Inferior parietal cortex (tissue), 1 donor: Measurements from ENCODE around the gene BLCAP.
"Not testable (repeated sequence)": the region's sequence is repeated elsewhere in the genome, so short reads cannot be mapped to it uniquely, and the experiment has no call there.

Experiments used
- DNase-seq: peaks from one replicate; pipeline ENCODE4 v3.0.0-alpha.2; 2016; ENCODE audit errors: extremely low spot score

The BLCAP gene, protein sequence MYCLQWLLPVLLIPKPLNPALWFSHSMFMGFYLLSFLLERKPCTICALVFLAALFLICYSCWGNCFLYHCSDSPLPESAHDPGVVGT

GRCh38 chr20:37527638-37528445, at the start of gene BLCAP:
Gene BLCAP, minus strand, starts transcription at chr20:37527876. Its CDS starts 8,702 bp downstream, at chr20:37519174.
- peak; percentile 87 for DNase-seq

DNA sequence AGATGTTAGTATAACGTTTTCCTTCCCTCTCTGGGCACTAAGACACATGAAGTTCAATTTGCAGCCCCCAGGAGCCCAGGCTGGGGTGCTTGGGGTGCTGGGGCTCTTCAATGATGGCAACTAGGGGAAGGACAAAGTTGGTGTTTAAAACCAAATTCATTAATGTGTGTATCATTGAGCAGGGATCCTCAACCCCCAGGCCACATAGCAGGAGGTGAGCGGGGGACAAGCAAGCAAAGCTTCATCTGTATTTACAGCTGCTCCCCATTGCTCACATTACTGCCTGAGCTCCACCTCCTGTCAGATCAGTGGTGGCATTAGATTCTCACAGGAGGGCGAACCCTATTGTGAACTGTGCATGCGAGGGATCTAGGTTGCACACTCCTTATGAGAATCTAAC, 49.8 kb upstream of the BLCAP start:
- not testable (repeated sequence) for DNase-seq

DNA sequence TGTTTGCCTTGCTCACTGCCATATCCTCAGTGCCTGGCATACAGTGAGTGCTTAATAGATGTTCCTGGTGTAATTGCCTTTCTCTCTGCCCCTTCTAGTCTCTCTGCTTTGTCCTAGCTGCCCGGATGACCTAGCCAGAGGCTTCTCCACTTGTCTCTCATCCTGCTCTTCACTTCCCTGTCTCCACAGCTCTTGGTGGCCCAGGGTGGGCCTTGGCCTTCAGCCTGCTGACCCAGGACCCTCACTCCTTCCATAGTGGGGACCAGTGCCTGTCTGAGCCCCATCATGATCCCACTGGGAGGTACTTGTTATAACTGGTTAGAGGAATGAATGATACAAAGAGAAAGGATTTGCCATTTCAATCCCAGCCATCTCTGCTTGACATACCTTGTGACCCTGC, 49.2 kb upstream of the BLCAP start:
- DNase-seq: no peak

GRCh38 chr20:37575884-37576283, 48.2 kb upstream of the BLCAP start:
- DNase-seq: no peak

DNA sequence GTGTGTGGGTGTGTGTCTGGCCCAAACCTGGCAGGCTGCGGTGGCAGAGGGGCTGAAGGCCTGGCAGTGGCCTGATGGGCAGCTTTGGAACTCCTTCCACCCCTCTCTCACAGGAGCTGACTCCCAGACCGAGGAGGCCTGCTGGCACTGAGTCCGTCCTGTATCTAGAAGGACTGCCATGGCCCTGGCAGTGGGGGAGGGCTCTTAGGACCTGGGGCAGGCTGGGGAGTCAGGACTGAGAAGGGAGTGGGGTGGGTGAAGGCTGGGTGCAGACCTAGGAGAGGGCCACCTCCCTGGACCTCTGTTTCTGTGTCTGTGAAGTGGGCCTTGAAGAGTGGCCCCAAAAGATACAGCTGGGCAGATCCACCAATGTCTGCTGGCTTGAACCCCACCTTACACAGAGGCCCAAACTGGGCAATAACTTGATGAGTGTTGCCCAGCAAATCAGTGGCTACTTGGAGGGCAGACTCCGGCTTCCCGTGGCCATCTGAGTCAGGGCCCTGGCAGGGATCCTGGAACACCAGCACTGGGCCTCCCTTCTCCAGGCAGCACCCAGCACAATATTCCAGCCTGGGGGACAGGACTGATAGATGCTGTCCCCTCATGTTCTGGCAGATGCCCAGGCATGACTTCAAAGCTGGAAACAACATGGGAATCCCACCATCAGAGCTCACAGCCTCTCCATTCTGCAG, 46.7 kb upstream of the BLCAP start:
- no peak for DNase-seq

DNA sequence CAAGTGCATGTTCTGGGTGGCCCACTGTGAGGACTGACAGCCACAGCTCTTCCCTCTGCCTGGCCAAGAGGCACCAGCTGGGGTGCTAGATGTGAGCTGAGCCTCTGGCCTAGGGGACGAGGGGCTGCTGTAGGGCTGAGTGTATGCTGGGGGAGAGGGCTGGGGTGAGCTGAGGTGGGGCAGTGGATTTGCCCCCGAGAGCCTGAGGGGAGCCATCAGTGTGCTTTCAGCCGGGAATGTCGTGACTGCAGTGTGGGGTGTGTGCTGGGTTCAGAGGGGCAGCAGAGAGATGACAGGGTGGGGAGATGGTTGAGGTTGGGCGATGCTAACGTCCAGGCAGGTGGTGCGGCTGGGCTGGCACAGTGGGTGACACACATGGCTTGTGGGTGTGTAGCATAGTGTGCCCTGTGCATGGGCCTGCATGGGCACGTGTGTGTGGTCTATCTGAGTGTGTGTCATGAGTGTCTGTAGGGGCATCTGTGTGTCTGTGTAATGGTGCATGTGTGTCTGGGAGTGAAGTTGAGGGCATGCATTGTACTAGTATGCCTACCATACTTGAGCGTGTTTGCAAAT, 46.0 kb upstream of the BLCAP start:
- no peak for DNase-seq

- no peak for DNase-seq
These were observed 43.4 kb upstream of the BLCAP start for GRCh38 chr20:37571033-37571432.

DNA sequence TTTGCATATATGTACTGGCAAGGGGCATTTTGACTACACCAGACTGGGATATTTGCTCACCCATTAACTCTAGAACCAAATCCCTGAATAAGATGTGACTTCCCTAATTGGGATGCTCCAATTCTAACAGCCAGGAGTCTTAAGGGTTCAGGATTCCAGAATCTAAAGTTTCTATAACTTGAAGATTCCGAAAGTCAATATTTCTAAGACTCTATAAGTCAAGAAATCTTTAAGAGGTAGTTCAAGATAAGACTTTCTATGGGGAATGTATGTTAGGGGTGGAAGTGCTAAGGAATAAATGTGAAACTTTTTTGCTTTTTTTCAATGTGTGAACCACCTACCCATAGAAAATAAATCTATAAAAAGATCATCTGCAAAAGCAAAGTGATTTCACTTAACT, 42.7 kb upstream of the BLCAP start:
- no peak for DNase-seq

GRCh38 chr20:37567671-37568588, 40.3 kb upstream of the BLCAP start:
- no peak for DNase-seq

- DNase-seq: no peak
These were observed 39.6 kb upstream of the BLCAP start for GRCh38 chr20:37567331-37567665.

DNA sequence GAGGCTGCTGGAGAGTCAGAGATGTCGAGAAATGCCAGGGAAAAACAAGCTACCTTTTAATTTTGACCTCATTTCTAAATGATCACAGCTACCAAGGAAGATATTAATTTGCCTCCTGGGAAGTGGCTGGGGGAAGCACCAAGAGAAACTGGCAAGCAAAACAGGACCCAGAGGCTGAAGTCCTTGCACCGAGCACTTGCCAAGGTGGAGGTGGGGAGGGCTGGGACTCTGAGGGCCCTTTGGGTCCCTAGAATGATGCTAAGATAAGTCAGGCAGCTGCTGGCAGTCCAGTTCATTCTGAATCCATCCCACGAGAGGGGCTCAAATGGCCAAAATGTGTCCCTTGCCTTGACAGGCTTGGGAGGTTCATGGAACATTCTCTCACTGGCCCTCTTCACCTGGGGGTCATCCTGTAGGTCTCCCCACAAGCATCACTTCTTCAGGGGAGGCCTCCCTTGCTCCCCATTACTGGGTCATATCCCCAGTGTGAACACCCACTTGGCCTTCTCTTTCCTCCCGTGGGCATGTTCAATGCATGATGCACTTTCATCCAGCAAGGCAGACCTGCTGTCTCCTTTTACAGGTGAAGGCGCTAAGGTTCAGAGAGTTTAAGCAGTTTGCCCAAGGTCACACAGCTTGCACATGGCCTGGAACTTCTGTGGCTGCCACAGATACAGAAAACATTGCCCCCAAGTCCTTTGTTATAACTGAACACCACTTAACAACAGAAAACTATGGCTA, 39.1 kb upstream of the BLCAP start:
- no peak for DNase-seq

GRCh38 chr20:37565134-37565811, 37.6 kb upstream of the BLCAP start:
- no peak for DNase-seq

- DNase-seq: peak; percentile 60
These were observed 36.9 kb upstream of the BLCAP start for GRCh38 chr20:37564388-37565133.

GRCh38 chr20:37564016-37564387, 36.3 kb upstream of the BLCAP start:
- no peak for DNase-seq

- no peak for DNase-seq
These were observed 35.2 kb upstream of the BLCAP start for GRCh38 chr20:37562695-37563480.

- DNase-seq: no peak
These were observed 33.0 kb upstream of the BLCAP start for GRCh38 chr20:37560629-37561028.

DNA sequence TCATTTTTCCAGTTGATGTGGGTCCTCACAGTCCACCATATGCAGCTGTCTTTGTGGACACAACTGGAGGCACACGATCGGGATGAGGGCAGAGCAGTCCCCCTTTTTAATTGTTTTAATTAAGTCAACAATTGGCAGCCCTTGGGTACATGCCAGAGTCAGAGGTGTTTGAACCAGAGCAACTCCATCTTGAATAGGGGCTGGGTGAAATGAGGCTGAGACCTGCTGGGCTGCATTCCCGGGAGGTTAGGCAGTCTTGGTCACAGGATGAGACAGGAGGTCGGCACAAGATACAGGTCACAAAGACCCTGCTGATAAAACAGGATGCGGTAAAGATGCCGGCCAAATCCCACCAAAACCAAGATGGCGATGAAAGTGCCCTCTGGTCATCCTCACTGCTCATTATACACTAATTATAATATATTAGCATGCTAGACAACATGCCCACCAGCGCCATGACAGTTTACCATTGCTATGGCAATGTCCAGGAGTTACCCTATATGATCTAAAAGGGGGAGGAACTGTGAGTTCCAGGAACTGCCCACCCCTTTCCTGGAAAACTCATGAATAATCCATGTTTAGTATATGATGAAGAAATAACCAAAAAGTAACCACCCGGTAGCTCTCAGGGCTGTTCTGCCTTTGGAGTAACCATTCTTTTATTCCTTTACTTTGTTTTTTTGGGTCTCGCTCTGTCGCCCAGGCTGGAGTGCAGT, 31.8 kb upstream of the BLCAP start:
- DNase-seq: no peak

GRCh38 chr20:37558779-37559178, 31.1 kb upstream of the BLCAP start:
- no peak for DNase-seq
